HG03025 (cell line): Measurements from ENCODE around the gene IL18BP.

Source experiments
- ATAC-seq: cut with Tn5 transposase; IDR thresholded peaks from one replicate; pipeline ENCODE4 v1.9.1; 2021; ENCODE audit warnings: mild to moderate bottlenecking, moderate library complexity; ENCODE audit not compliant: unreplicated experiment, low FRiP score

The IL18BP gene

GRCh38 chr11:71996517-71996916 is 2.2 kb upstream of the IL18BP start:
- no peak for ATAC-seq

GRCh38 chr11:71996946-71997345 is 1.8 kb upstream of the IL18BP start:
- ATAC-seq: no peak

- no peak for ATAC-seq
Observed at GRCh38 chr11:71997594-71997993, 1.1 kb upstream of the IL18BP start.

DNA sequence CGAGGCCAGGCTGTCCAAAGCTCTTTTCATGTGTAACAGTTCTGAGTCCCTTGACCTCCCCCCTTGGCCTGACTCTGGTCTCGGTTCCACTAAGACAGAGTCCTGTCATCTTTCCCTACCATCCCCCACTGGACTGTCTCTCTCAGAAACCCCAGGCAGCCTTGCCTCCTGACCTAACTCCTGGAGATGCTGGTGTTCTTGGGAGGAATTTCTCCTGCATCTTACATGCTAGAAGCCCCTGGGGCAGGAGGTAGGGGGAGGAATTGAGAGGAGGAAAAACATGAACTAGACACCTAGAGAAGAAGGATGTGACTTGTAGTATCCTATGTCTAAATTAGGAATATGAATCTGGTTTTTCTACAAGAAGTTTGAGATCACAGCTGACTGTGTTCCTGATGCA is 648 bp upstream of the IL18BP start:
- no peak for ATAC-seq

DNA sequence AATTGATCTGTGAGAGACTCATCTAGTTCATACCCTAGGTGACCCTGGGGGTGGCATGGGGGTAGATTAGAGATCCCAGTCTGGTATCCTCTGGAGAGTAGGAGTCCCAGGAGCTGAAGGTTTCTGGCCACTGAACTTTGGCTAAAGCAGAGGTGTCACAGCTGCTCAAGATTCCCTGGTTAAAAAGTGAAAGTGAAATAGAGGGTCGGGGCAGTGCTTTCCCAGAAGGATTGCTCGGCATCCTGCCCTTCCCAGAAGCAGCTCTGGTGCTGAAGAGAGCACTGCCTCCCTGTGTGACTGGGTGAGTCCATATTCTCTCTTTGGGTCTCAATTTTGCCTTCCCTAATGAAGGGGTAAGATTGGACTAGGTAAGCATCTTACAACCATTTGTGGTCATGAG is 653 bp downstream of the IL18BP start:
- no peak for ATAC-seq

- no peak for ATAC-seq
Observed at GRCh38 chr11:71999798-72000197, 1.1 kb downstream of the IL18BP start.

GRCh38 chr11:72000202-72000867 is 1.6 kb downstream of the IL18BP start:
- ATAC-seq: no peak

DNA sequence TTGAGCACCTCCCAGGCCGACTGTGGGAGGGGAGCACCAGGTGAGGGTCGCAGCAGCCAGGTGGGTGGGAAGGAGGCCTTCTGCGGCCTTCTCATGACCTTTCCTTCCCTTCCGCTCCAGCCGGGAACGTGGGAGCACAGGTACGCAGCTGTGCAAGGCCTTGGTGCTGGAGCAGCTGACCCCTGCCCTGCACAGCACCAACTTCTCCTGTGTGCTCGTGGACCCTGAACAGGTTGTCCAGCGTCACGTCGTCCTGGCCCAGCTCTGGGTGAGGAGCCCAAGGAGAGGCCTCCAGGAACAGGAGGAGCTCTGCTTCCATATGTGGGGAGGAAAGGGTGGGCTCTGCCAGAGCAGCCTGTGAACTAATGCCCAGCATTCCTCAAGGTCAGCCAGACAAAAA is 2.6 kb downstream of the IL18BP start:
- ATAC-seq: no peak

DNA sequence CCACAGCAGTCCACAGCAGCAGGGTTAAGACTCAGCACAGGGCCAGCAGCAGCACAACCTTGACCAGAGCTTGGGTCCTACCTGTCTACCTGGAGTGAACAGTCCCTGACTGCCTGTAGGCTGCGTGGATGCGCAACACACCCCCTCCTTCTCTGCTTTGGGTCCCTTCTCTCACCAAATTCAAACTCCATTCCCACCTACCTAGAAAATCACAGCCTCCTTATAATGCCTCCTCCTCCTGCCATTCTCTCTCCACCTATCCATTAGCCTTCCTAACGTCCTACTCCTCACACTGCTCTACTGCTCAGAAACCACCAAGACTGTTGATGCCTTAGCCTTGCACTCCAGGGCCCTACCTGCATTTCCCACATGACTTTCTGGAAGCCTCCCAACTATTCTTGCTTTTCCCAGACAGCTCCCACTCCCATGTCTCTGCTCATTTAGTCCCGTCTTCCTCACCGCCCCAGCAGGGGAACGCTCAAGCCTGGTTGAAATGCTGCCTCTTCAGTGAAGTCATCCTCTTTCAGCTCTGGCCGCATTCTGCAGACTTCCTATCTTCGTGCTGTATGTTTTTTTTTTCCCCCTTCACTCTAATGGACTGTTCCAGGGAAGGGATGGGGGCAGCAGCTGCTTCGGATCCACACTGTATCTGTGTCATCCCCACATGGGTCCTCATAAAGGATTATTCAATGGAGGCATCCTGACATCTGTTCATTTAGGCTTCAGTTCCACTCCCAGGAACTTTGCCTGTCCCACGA is 3.3 kb downstream of the IL18BP start:
- no peak for ATAC-seq

DNA sequence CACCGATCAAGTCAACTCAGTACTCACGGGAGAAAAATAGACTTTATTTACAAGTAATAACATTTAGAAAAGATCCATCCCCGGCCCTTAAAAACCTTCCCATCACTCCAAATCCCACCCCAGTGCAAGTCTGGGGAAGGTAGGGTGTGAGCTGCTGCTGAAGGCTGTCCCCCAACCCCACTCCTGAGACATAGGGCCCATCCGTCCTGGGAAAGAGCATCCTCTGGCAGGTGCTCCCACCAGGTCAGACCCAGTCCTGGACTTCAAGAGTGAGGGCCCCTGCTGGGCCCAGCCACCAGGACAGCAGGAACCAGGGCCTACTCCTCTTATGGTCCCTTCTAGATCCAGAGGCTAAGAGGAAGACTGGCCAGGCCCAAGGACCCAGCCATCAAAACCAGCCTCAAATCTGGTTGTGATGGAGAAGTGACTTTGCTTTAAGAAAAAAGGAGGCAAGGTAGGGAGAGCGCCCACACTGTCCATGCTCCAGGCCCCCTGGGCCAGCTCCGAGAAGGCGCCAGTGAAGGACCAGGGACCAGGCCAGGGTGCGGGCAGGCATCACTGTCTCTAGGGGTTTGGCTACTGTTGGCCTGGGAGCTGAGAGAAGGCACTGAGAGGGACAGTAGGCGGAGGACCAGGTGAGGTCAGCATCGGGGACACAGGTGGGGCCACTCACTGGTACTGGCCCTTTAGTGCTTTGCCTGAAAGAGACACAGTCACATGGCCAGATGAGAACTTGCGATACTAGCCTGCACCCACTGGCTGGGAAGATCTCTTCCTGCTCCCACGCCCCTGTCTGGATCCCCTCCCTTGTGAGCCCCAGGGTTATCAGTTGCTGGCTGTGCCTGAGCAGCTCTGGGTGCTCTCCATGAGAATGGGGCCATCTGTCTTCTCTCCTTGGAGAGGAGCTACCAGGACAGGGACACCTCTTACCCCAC is 4.4 kb downstream of the IL18BP start:
- ATAC-seq: no peak

DNA sequence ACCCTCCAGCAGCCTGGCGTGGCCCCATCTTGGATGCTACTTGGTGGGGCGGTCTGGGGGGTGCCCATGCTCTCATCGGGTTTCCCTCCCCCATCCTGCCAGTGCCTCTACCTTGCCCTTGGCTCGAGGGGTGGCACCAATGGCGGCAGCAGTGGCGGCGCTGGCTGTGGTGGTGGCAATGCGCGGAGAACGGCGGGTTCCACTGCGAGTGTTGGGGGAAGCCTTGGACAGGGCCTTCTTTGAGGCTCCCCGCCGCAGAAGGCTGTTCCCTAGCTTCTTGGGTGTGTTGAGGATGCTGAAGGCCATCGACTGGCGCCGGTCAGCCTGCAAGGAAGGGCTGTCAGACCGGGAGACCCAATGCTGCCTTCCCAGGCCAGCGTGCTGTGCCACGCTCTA is 5.1 kb downstream of the IL18BP start:
- no peak for ATAC-seq

DNA sequence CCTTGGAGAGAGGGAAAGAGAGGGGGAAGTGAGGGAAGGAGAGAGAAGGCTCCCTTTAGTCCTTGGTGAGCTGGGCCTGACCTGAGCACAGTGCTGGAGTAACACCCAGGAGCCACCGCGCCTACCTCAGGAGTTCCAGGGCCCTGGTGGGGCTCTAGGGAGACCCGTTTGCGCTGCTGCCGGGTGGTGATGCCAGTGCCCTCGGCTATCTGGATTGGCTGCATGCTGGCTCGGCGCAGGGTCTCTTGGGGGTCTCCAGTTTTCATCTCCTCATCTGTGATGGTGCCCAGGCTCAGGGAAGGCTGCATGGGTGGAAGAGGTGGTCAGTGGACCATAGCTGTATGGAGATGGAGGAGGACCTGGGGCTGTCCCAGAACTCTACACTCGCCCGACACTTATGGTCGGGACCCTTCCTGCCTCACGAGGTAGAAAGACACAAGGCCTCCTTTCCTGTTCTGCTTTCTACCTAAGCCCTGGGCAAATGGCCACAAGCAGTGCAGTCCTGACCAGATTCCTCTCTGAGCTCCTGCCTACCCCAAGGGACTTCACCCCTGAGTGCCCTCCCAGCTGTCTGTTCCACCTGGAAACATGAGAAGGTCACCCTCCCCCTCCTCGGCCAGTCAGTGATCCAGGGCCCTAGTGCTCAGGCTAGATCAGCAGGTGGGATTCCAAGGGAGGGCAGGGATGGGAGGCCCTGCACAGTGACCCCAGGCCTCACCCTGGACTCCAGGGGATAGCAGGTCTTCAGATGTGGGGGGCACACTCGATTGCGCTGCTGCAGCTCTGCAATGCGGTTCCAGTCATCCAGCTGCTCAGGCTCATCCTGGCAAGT is 6.0 kb downstream of the IL18BP start:
- ATAC-seq: no peak

GRCh38 chr11:72005347-72006260 is 6.9 kb downstream of the IL18BP start:
- ATAC-seq: no peak

DNA sequence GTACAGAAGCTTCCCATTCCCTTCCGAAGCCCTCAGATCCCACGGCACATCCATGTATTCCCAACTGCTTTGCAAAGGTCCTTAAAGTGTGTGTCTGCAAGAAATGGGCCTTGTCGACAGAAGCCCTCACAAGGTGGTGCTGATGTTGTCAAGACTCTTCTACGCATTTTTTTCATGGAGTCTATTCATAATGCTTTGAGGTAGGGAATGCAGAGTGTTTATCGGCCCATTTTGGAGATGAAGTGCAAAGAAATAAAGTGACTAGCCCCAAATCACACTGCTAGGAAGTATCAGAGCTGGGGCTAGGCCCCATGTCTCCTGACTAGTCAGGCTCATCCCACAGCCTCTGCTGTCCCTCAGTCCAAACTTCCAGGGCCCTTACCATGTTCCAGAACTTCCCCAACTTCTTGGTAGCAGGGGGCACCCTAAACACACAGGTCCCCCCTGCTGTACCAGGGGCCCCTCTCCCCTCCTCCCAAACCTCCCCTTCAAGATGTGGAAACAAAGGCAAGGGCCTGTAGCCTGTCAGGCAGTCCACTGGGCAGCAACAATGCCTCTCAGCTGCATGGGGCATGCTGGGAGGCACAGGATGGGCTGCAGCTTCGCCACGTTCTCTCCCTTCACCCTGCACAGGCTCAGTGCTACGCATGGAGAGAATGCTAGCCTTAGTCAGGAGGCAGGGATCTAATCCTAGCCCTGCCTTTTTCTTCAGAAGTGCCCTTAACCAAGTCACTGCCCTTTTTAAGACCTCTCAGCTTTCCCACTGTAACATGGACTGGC is 7.8 kb downstream of the IL18BP start:
- ATAC-seq: no peak

DNA sequence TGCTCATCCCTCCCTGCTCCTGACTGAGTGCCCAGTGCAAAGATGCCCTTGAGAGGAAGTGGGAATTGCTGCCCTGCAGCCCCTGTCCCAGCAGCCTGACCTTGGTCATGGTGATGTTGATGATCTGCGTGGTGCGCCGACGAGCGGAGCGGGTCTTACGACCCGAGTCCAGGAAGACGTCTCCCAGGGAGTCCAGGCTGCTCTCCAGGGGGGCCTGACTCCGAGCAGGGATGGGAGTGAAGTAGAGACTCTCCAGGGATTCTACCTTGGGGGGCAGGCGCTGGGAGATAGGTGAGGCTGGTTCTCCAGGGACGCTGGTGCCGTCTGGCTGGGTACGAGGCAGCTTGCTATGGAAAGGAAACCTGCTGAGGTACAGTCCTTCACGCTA is 8.4 kb downstream of the IL18BP start:
- ATAC-seq: no peak

DNA sequence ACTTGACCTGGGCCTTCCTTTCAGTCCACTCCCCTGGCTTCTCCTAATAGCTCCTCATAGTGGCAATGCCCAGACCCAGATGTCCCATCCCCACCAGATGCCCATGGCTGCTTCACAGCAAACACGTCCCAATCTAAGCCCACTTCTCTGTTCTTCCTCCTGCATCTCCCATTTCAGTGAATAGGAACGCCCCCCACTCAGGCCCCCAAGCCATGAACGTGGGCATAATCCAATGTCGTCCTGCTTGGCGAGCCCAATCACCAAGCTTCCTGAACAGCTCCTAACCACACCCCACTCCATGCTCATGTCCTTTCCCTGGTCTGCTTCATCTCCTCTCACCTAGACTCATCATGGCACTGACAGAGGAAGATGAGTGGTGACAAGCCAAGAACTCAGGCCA is 8.9 kb downstream of the IL18BP start:
- ATAC-seq: no peak

GRCh38 chr11:72008728-72009127 is 10.0 kb downstream of the IL18BP start:
- ATAC-seq: no peak

DNA sequence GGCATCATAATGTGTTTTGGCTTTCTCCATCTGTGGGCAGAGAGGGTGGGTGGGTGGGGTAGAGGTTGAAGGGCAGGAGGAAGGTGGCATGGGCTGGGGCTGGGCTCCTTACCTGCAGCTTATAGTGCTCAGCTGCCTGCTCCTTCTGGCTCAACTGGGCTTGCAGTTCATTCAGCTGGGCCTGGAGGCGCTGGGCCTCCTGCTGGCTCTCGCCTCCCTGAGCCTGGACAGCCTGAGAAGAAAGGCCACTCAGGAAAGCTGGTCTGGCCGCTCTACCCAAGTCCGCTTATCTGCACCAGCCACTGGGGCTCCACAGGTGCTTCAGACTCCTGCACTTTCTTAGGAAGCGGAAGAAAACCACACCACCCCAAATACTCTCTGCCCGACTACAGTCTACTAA is 10.4 kb downstream of the IL18BP start:
- no peak for ATAC-seq
